HG03432 (cell line): Measurements from ENCODE around the gene KRT75.

Experiments used
- ATAC-seq: cut with Tn5 transposase; IDR thresholded peaks from one replicate; pipeline ENCODE4 v1.9.1; 2021; ENCODE audit warnings: mild to moderate bottlenecking, moderate library complexity; ENCODE audit not compliant: unreplicated experiment

The KRT75 gene

DNA sequence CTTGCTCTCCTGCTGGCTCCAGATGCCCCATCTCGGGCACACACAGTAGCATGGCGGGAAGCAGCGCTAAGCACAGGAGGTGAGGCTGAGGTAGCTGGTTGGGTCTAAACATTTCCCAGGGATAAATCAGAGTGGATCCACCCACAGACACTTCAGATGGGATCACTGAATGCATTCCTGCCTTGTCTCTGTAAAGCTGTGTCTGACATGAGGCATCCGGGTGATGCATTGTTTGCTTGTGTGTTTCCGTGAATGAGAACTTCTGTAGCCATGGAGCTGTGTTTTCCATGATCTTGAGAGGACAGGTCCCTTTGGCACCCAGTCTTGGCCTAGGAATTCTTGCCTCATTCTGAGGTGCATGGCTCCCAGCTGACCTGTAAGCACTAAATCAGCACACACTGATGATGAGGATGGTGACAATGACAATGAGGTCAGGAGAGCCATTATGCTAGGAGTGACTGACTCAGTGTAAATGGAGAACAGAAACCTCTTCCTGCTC is 6.7 kb upstream of the KRT75 start:
- ATAC-seq = no peak

DNA sequence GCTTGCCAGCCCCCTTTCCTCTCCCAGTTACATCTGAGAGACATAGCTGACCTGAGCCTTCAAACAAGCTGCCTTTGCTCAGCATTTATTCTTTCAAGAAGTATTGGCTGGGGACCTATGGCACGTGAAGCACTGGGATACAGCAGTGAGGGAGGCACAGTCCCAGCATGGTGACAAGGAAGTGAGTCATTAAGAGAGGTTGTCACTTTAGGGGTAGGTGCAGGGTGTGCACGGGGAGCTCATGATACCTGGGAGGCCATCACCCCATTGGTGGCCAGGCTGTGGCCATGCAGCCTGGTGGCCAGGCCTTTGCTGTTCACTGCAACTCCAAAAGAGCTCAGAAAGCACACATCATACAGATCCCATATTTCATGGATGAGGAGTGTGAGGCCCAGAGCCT is 5.7 kb upstream of the KRT75 start:
- no peak for ATAC-seq

DNA sequence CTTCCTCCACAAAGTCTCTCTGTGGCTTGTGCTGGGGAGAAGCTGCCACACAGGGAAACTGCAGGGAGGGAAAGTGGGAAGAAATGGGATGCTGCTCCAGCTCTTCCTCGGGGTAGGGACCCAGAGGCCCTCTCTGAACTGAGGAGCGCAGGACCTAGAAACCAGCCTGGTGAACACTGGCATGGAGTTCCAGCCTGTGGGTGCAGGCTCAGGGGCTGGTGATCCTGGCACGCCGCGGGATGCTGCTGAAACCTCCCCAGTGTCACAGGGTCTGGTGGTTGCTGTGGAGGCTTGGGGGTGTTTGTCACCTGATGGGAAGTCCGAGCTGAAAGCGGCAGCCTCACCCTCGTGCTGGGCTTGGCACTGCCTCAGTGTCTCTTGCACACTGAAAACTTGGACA is 5.2 kb upstream of the KRT75 start:
- no peak for ATAC-seq

DNA sequence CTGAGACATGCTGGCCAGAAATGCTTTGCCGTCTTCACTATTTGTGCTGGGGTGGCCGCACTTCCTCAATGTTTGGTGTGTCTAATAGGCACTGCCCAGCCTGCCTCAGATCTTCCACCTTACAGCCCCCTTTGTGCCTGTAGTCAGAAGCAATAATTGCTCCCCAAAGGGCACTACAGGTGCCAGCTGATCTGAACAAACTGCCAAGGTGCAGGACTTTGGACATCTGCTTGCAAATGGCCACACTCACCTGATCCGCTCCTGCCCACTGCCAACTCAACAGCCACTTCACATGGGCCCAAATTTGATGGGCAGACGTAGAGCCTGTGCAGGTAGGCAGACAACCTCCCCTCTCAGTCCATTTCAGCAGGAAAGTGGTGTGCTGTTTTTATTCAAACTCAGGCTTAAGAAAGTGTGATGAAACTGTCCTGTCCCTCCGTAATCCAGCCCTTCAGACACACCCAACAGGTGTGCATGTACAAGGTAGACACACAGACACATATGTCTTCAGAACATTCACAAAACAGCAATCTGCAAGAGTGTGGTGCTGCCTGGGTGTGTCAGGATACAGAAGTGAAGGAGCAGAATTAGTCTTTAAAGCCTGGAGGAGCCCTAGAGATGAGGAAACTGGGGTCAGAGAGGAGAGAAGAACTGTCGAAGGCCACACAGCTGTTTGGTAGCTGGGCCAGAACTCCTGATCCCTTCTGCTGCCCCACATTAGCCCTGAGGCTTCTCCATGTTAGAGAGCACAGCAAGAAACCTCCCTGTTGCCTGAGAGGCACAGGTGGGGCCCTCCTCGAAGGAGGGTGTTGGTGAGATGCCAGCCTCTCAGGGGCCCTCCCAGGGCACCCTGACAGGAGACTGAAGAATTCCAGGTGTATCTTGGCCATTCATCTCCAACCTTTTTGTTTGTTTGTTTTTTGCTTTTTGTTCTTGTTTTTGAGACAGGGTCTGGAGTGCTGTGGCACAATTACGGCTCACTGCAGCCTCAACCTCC is 4.4 kb upstream of the KRT75 start:
- no peak for ATAC-seq

DNA sequence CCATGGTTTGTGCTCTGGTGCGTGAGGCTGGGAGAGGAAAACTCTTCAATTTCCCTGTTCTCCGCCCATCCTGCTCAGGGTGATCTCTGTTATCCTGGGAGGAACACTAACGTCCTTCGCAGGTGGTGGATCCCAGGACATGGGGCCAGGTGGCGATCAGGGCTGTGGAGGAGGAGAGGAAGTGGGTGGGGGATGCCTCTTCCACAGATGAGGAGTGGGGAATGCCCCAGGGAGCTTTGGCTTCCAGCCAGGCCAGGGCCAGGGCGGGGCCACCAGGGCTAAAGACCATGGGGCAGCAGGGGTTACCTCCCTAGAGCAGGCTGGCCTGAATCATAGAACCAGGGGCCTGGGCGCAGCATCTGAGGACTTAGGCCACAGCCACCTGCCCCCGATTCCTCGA is 3.3 kb upstream of the KRT75 start:
- ATAC-seq = no peak

- no peak for ATAC-seq
These were observed 2.8 kb upstream of the KRT75 start for GRCh38 chr12:52436828-52437474.

GRCh38 chr12:52436000-52436827 is 2.0 kb upstream of the KRT75 start:
- ATAC-seq = no peak

DNA sequence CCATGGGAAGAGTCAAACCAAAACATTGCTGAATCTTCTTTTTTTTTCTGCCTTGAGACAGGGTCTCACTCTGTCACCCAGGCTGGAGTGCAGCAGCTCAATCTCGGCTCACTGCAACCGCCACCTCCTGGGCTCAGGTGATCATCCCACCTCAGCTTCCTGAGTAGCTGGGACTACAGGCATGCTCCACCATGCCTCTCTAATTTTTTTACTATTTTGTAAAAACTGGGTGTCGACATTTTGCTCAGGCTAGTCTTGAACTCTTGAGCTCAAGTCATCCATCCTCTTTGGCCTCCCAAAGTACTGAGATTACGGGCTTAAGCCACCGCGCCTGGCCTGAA is 1.5 kb upstream of the KRT75 start:
- no peak for ATAC-seq

DNA sequence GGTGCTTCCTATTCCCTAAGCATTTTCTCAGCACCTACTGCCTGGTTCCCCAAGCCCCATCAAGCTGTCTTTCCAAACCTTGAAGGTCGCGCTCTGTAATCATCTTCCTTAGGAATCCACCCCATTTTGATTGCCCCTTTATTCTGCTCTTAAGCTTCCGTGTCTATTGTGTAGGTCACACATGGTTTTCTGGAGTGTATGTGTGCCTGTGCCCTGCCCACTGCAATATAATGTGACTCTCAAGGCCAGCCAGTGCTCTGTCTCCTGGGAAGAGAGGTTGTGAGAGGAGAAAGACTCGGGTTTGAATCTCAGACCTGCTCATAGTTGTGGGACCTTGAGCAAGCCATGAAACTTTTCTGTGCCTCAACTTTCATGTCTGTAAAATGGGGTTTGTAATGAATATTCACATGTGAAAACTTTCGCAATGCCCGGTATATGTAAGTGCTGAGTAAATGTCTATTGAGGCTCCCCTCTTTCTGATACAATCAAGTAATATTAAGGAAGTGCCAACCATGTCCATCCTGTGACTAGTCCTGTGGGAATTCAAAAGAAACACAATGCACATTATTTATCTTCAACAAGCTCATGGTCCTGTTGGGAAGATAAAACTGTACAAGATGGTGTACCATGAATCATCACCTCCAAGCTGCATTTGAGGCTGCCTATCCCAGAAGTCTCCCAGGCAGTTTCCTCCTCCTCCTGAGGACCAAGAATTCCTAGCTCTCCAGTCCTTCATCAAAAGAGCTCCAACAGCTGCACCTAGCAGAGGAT is 774 bp upstream of the KRT75 start:
- ATAC-seq = no peak

- no peak for ATAC-seq
These were observed 580 bp downstream of the KRT75 start for GRCh38 chr12:52433501-52434080.

GRCh38 chr12:52432559-52433207 is 1.5 kb downstream of the KRT75 start:
- ATAC-seq = no peak

GRCh38 chr12:52428121-52428520 is 6.0 kb downstream of the KRT75 start:
- no peak for ATAC-seq

- no peak for ATAC-seq
These were observed 7.1 kb downstream of the KRT75 start for GRCh38 chr12:52427083-52427482.

- no peak for ATAC-seq
These were observed 8.1 kb downstream of the KRT75 start for GRCh38 chr12:52426034-52426433.

GRCh38 chr12:52425466-52425865 is 8.7 kb downstream of the KRT75 start:
- no peak for ATAC-seq

GRCh38 chr12:52423661-52424500 is 10.3 kb downstream of the KRT75 start:
- ATAC-seq = no peak

GRCh38 chr12:52423035-52423434 is 11.1 kb downstream of the KRT75 start:
- no peak for ATAC-seq

- no peak for ATAC-seq
These were observed 14.5 kb downstream of the KRT75 start for GRCh38 chr12:52419656-52420055.
